Daoy (cell line): Measurements from ENCODE around the gene CCDC180. TPM values are rescaled to one million over a fixed set of nuclear protein-coding genes. Genes with fewer than 3 reads are reported as not detected.

Source experiments
- total RNA-seq: library from RNA; depleted of rRNA; stranded (reverse); fragments of >200 nt; shearing (Covaris generic); gene quantifications from 2 replicates; pipeline ENCODE4 v1.2.3, GENCODE V29; 2014; rRNA removed

The CCDC180 gene
- total RNA-seq, 1 experiment from 2014 or later, result 1.9 TPM

Other genes starting within 250 kb of the CCDC180 start
- gene TDRD7, start 104.4 kb downstream of the CCDC180 start, total RNA-seq, result 9.9 and 12.8 TPM in 2 replicates
- gene TMOD1, start 194.0 kb downstream of the CCDC180 start, total RNA-seq, result 3.9 and 4.1 TPM in 2 replicates